HG02840 (cell line): Measurements from ENCODE around the gene IQCE.
"Not testable (repeated sequence)": the region's sequence is repeated elsewhere in the genome, so short reads cannot be mapped to it uniquely, and the experiment has no call there.

Experiments used
- ATAC-seq: cut with Tn5 transposase; IDR thresholded peaks from one replicate; pipeline ENCODE4 v1.9.1; 2021; ENCODE audit warnings: mild to moderate bottlenecking, moderate library complexity, moderate number of reproducible peaks; ENCODE audit not compliant: unreplicated experiment, low FRiP score

The IQCE gene

GRCh38 chr7:2575733-2576340 lies 17.1 kb downstream of the IQCE start:
- ATAC-seq, result no peak

GRCh38 chr7:2576742-2577491 lies 18.1 kb downstream of the IQCE start:
- ATAC-seq, result no peak

GRCh38 chr7:2577914-2578680 lies 19.3 kb downstream of the IQCE start:
- no peak for ATAC-seq

GRCh38 chr7:2580636-2581035 lies 21.9 kb downstream of the IQCE start:
- no peak for ATAC-seq

- no peak for ATAC-seq
These were observed 23.4 kb downstream of the IQCE start for GRCh38 chr7:2582006-2582735.

GRCh38 chr7:2583798-2584580 lies 25.2 kb downstream of the IQCE start:
- ATAC-seq, result no peak

GRCh38 chr7:2585446-2585845 lies 26.7 kb downstream of the IQCE start:
- ATAC-seq, result no peak

GRCh38 chr7:2586326-2587020 lies 27.7 kb downstream of the IQCE start:
- no peak for ATAC-seq

GRCh38 chr7:2587134-2587533 lies 28.4 kb downstream of the IQCE start:
- no peak for ATAC-seq

GRCh38 chr7:2587778-2588177 lies 29.0 kb downstream of the IQCE start:
- ATAC-seq, result no peak

GRCh38 chr7:2589341-2589740 lies 30.6 kb downstream of the IQCE start:
- ATAC-seq, result no peak

- ATAC-seq, result not testable (repeated sequence)
These were observed 31.2 kb downstream of the IQCE start for GRCh38 chr7:2589941-2590340.

- ATAC-seq, result no peak
These were observed 33.6 kb downstream of the IQCE start for GRCh38 chr7:2592375-2592865.

- ATAC-seq, result no peak
These were observed 34.4 kb downstream of the IQCE start for GRCh38 chr7:2593036-2593727.

GRCh38 chr7:2594599-2594998 lies 35.8 kb downstream of the IQCE start:
- no peak for ATAC-seq

- ATAC-seq, result no peak
These were observed 36.6 kb downstream of the IQCE start for GRCh38 chr7:2595258-2595860.

- ATAC-seq, result no peak
These were observed 37.9 kb downstream of the IQCE start for GRCh38 chr7:2596464-2597272.

- ATAC-seq, result no peak
These were observed 38.5 kb downstream of the IQCE start for GRCh38 chr7:2597273-2597640.
